Measurements from ENCODE around the gene LRRC8D.

The LRRC8D gene

GRCh38 chr1:89900791-89901708, 80.2 kb downstream of the LRRC8D start:
- TF ChIP-seq GLIS3 (CRISPR knock-in tag; IDR thresholded peaks at IDR 0.05) (no peak), CREB5 (CRISPR knock-in tag; IDR thresholded peaks at IDR 0.05; ENCODE audit: low read depth) (no peak), SNAI2 (CRISPR knock-in tag; IDR thresholded peaks at IDR 0.05) (no peak), CSDC2 (CRISPR knock-in tag; IDR thresholded peaks at IDR 0.05) (no peak), ARNTL (CRISPR knock-in tag; IDR thresholded peaks at IDR 0.05; ENCODE audit: borderline replicate concordance, low read depth) (no peak), ZC3H10 (CRISPR knock-in tag; IDR thresholded peaks at IDR 0.05) (no peak), PPARA (CRISPR knock-in tag; IDR thresholded peaks at IDR 0.05; ENCODE audit: borderline replicate concordance) (no peak), BACH2 (CRISPR knock-in tag; IDR thresholded peaks at IDR 0.05; ENCODE audit: borderline replicate concordance) (no peak), CSRNP3 (CRISPR knock-in tag; IDR thresholded peaks at IDR 0.05) (no peak), TOX (CRISPR knock-in tag; IDR thresholded peaks at IDR 0.05; ENCODE audit: borderline replicate concordance) (no peak), RARB (CRISPR knock-in tag; IDR thresholded peaks at IDR 0.05) (no peak), OSR1 (CRISPR knock-in tag; IDR thresholded peaks at IDR 0.05) (no peak), ZNF8 (CRISPR knock-in tag; IDR thresholded peaks at IDR 0.05) (no peak), ESRRG (CRISPR knock-in tag; IDR thresholded peaks at IDR 0.05) (no peak), ZNF70 (CRISPR knock-in tag; IDR thresholded peaks at IDR 0.05) (no peak), POU6F1 (CRISPR knock-in tag; IDR thresholded peaks at IDR 0.05; ENCODE audit: borderline replicate concordance, low read depth) (no peak), PATZ1 (CRISPR knock-in tag; IDR thresholded peaks at IDR 0.05; ENCODE audit: borderline replicate concordance) (no peak)

GRCh38 chr1:89901957-89902669, 81.3 kb downstream of the LRRC8D start:
- no peak for ATAC-seq
- TF ChIP-seq ZNF70 (CRISPR knock-in tag; IDR thresholded peaks at IDR 0.05) (no peak), POU6F1 (CRISPR knock-in tag; IDR thresholded peaks at IDR 0.05; ENCODE audit: borderline replicate concordance, low read depth) (no peak)

More at GRCh38 chr1:89900791-89901708, 80.2 kb downstream of the LRRC8D start:
- no peak for ATAC-seq

GRCh38 chr1:89903550-89903949, 82.7 kb downstream of the LRRC8D start:
- no peak for ATAC-seq
- TF ChIP-seq GLIS3 (CRISPR knock-in tag; IDR thresholded peaks at IDR 0.05) (no peak), PATZ1 (CRISPR knock-in tag; IDR thresholded peaks at IDR 0.05; ENCODE audit: borderline replicate concordance) (no peak), BACH2 (CRISPR knock-in tag; IDR thresholded peaks at IDR 0.05; ENCODE audit: borderline replicate concordance) (no peak), ARNTL (CRISPR knock-in tag; IDR thresholded peaks at IDR 0.05; ENCODE audit: borderline replicate concordance, low read depth) (no peak), ZFP3 (CRISPR knock-in tag; IDR thresholded peaks at IDR 0.05) (no peak)

All from SK-N-SH treated with all-trans-retinoic acid at 6 μM for 48 hours (cell line).